Omental fat pad (tissue), 4 donors: Measurements from ENCODE around the gene TEAD4. TPM values are rescaled to one million over a fixed set of nuclear protein-coding genes. Genes with fewer than 3 reads are reported as not detected.

Source experiments
- ATAC-seq: fragments of 150-250 bp; one replicate; pipeline ENCODE4 v1.9.1; 2016; ENCODE audit warnings: mild to moderate bottlenecking, moderate library complexity; ENCODE audit not compliant: low FRiP score
- DNase-seq: peaks from one replicate; pipeline ENCODE4 v3.0.0-alpha.2; 2019; ENCODE audit warnings: low spot score
- CTCF ChIP-seq, 3 donors: fragments of 450-650 bp; IDR thresholded peaks; one replicate each; pipeline ENCODE4 v1.5.1; 2016 to 2017; ENCODE audit warnings: antibody characterized with exemption in 3 of 3, mild to moderate bottlenecking in 3 of 3, moderate library complexity in 2 of 3
- total RNA-seq, 4 donors: library from RNA; depleted of rRNA; stranded (reverse); fragments of >200 nt; gene quantifications; one replicate each; pipeline ENCODE4 v1.1.0, GENCODE V29; 2016

TEAD4 gene
- total RNA-seq, 4 donors from 2014 or later: 14.5 to 79.3 (median 17.0) TPM

- no peak for DNase-seq
- TF ChIP-seq CTCF (IDR thresholded peaks at IDR 0.05): no peak
Observed at GRCh38 chr12:3048540-3048939, 89.3 kb downstream of the TEAD4 start.

GRCh38 chr12:3049176-3049575, 90.0 kb downstream of the TEAD4 start:
- ATAC-seq: no peak
- DNase-seq: no peak
- no peak for TF ChIP-seq CTCF (IDR thresholded peaks at IDR 0.05)

More at GRCh38 chr12:3048540-3048939, 89.3 kb downstream of the TEAD4 start:
- ATAC-seq: no peak

- no peak for DNase-seq
- ATAC-seq: no peak
Observed at GRCh38 chr12:3049611-3050249, 90.5 kb downstream of the TEAD4 start.

GRCh38 chr12:3054374-3054773, 95.2 kb downstream of the TEAD4 start:
- ATAC-seq (no peak), DNase-seq (no peak)
- no peak for TF ChIP-seq CTCF (IDR thresholded peaks at IDR 0.05)

More at GRCh38 chr12:3049611-3050249, 90.5 kb downstream of the TEAD4 start:
- no peak for TF ChIP-seq CTCF (IDR thresholded peaks at IDR 0.05)

- peak; percentile 66 for ATAC-seq
- no peak for TF ChIP-seq CTCF (IDR thresholded peaks at IDR 0.05)
- no peak for DNase-seq
Observed at GRCh38 chr12:3055026-3055703, 96.0 kb downstream of the TEAD4 start.

- DNase-seq (no peak), ATAC-seq (peak; percentile 33)
- no peak for TF ChIP-seq CTCF (IDR thresholded peaks at IDR 0.05)
Observed at GRCh38 chr12:3055704-3056467, 96.7 kb downstream of the TEAD4 start.
